Large intestine (tissue), 12 donors: Measurements from ENCODE around the gene FREM3. TPM values are rescaled to one million over a fixed set of nuclear protein-coding genes. Genes with fewer than 3 reads are reported as not detected.
"Not testable (repeated sequence)": the region's sequence is repeated elsewhere in the genome, so short reads cannot be mapped to it uniquely, and the experiment has no call there.

ENCODE experiments used
- DNase-seq, 2 donors: peaks; one replicate each; pipeline versions ENCODE4 v3.0.0 to v3.0.0-alpha.2; 2013
- H3K27ac ChIP-seq: one replicate; pipeline ENCODE4 v1.5.1; 2013; ENCODE audit warnings: low read length
- H3K27me3 ChIP-seq: 2 replicates; pipeline ENCODE4 v1.6.1; 2013; ENCODE audit warnings: low read length; ENCODE audit not compliant: control insufficient read depth, insufficient read depth
- H3K36me3 ChIP-seq: 2 replicates; pipeline ENCODE4 v1.6.1; 2013; ENCODE audit warnings: low read length; ENCODE audit not compliant: control insufficient read depth, insufficient read depth
- H3K4me1 ChIP-seq: one replicate; pipeline ENCODE4 v1.6.1; 2013; ENCODE audit warnings: low read length; ENCODE audit not compliant: control insufficient read depth, insufficient read depth
- H3K4me3 ChIP-seq: one replicate; pipeline ENCODE4 v1.5.1; 2013; ENCODE audit warnings: low read length
- H3K9me3 ChIP-seq: one replicate; pipeline ENCODE4 v1.6.1; 2013; ENCODE audit warnings: mild to moderate bottlenecking, low read depth, low read length, moderate library complexity; ENCODE audit not compliant: control insufficient read depth
- WGBS: methylation state at CpG from one replicate; pipeline ENCODE4 v1.1.5; 2013; ENCODE audit warnings: low lambda C conversion rate; ENCODE audit not compliant: insufficient coverage; 5-methylcytosine and 5-hydroxymethylcytosine counted together
- long read RNA-seq, 11 donors: transcript quantifications; one replicate each; lab custom pipeline, GENCODE V29; 2026
- polyA plus RNA-seq: library from polyadenylated mRNA; unstranded; fragments of 120-200 nt; gene quantifications from one replicate; pipeline ENCODE4 v1.2.1, GENCODE V29; 2013

The FREM3 gene
- polyA plus RNA-seq = 0.16 TPM
- long read RNA-seq, donor 1 = 0 reads
- long read RNA-seq, donor 2 = 0 reads
- long read RNA-seq, donor 3 = 0 reads
- long read RNA-seq, donor 4 = 0 reads
- long read RNA-seq, donor 5 = 0 reads
- long read RNA-seq, donor 6 = 0 reads
- long read RNA-seq, donor 7 = 0 reads
- long read RNA-seq, donor 8 = 0 reads
- long read RNA-seq, donor 9 = 0 reads
- long read RNA-seq, donor 10 = 0 reads
- long read RNA-seq, donor 11 = 0 reads

GRCh38 chr4:143700416-143701352, at the start of gene FREM3:
TSS of gene FREM3 (minus strand) at chr4:143700675. CDS start at chr4:143700675, 0 bp downstream.
- Histone ChIP-seq H3K9me3 (peaks cover 8% of the 10 kb centered on the region), H3K4me3 (peak within 1 kb of the TSS; percentile 14), H3K36me3 (no peaks in the 10 kb centered on the region), H3K4me1 (peaks cover 9% of the 10 kb centered on the region), H3K27ac (no peak within 1 kb of the TSS), H3K27me3 (peaks cover 36% of the 10 kb centered on the region)
- no CpG with 5 or more reads among the region's 64 CpGs for WGBS
- peak in 1 of 2 donors; percentile 6 for DNase-seq

- Histone ChIP-seq H3K9me3 (no peaks in the 10 kb centered on the region), H3K27ac (no peak overlapping the region), H3K36me3 (no peaks in the 10 kb centered on the region), H3K27me3 (no peaks in the 10 kb centered on the region), H3K4me3 (no peak overlapping the region), H3K4me1 (no peaks in the 10 kb centered on the region)
- no peak for DNase-seq
These were observed 45.4 kb upstream of the FREM3 start for GRCh38 chr4:143745874-143746273.

- WGBS = 40% methylated on average over 1 of the region's 3 CpGs
- DNase-seq = no peak
- H3K36me3 ChIP-seq = no peaks in the 10 kb centered on the region
These were observed 43.1 kb upstream of the FREM3 start for GRCh38 chr4:143743591-143743990.

GRCh38 chr4:143742834-143743233, 42.4 kb upstream of the FREM3 start:
- Histone ChIP-seq H3K4me3 (no peak overlapping the region), H3K27me3 (no peaks in the 10 kb centered on the region), H3K36me3 (no peaks in the 10 kb centered on the region), H3K27ac (no peak overlapping the region), H3K4me1 (no peaks in the 10 kb centered on the region), H3K9me3 (no peaks in the 10 kb centered on the region)
- DNase-seq = no peak
- WGBS = 33% methylated on average over 1 of the region's 2 CpGs

More at GRCh38 chr4:143743591-143743990, 43.1 kb upstream of the FREM3 start:
- H3K4me3 ChIP-seq = no peak overlapping the region
- no peaks in the 10 kb centered on the region for H3K27me3 ChIP-seq
- H3K9me3 ChIP-seq = no peaks in the 10 kb centered on the region
- no peak overlapping the region for H3K27ac ChIP-seq
- H3K4me1 ChIP-seq = no peaks in the 10 kb centered on the region

GRCh38 chr4:143736861-143737260, 36.4 kb upstream of the FREM3 start:
- H3K27ac ChIP-seq = no peak overlapping the region
- H3K4me3 ChIP-seq = no peak overlapping the region
- H3K4me1 ChIP-seq = no peaks in the 10 kb centered on the region
- no peak for DNase-seq
- H3K36me3 ChIP-seq = no peaks in the 10 kb centered on the region
- H3K27me3 ChIP-seq = no peaks in the 10 kb centered on the region
- H3K9me3 ChIP-seq = no peaks in the 10 kb centered on the region
- no CpG with 5 or more reads among the region's 1 CpG for WGBS

- H3K27ac ChIP-seq = not testable (repeated sequence)
These were observed 35.6 kb upstream of the FREM3 start for GRCh38 chr4:143736061-143736460.

GRCh38 chr4:143728166-143728565, 27.7 kb upstream of the FREM3 start:
- no peaks in the 10 kb centered on the region for H3K4me1 ChIP-seq
- no peak overlapping the region for H3K27ac ChIP-seq
- no peaks in the 10 kb centered on the region for H3K27me3 ChIP-seq
- DNase-seq = no peak
- H3K9me3 ChIP-seq = no peaks in the 10 kb centered on the region
- no CpG with 5 or more reads among the region's 3 CpGs for WGBS
- no peaks in the 10 kb centered on the region for H3K36me3 ChIP-seq
- H3K4me3 ChIP-seq = no peak overlapping the region

More at GRCh38 chr4:143736061-143736460, 35.6 kb upstream of the FREM3 start:
- WGBS = no CpG with 5 or more reads among the region's 6 CpGs
- not testable (repeated sequence) for H3K27me3 ChIP-seq, H3K9me3 ChIP-seq, H3K36me3 ChIP-seq, H3K4me3 ChIP-seq, H3K4me1 ChIP-seq, DNase-seq

GRCh38 chr4:143726714-143727113, 26.2 kb upstream of the FREM3 start:
- Histone ChIP-seq H3K36me3 (no peaks in the 10 kb centered on the region), H3K27me3 (no peaks in the 10 kb centered on the region), H3K4me3 (no peak overlapping the region), H3K4me1 (no peaks in the 10 kb centered on the region), H3K27ac (no peak overlapping the region), H3K9me3 (peaks cover 2% of the 10 kb centered on the region)
- WGBS = no CpG with 5 or more reads among the region's 1 CpG
- DNase-seq = no peak

- WGBS = 80% methylated on average over 1 of the region's 1 CpG
- H3K36me3 ChIP-seq = no peaks in the 10 kb centered on the region
These were observed 20.8 kb upstream of the FREM3 start for GRCh38 chr4:143721317-143721716.

GRCh38 chr4:143718748-143719147, 18.3 kb upstream of the FREM3 start:
- H3K4me1 ChIP-seq, H3K4me3 ChIP-seq, H3K36me3 ChIP-seq, H3K27ac ChIP-seq, H3K27me3 ChIP-seq, DNase-seq, H3K9me3 ChIP-seq: not testable (repeated sequence)
- WGBS = no CpG with 5 or more reads among the region's 1 CpG

More at GRCh38 chr4:143721317-143721716, 20.8 kb upstream of the FREM3 start:
- no peak for DNase-seq
- Histone ChIP-seq H3K27ac (no peak overlapping the region), H3K27me3 (no peaks in the 10 kb centered on the region), H3K4me3 (no peak overlapping the region), H3K4me1 (no peaks in the 10 kb centered on the region), H3K9me3 (peaks cover 2% of the 10 kb centered on the region)
